ENCODE results near the gene HNRNPF.
"Not testable (repeated sequence)": the region's sequence is repeated elsewhere in the genome, so short reads cannot be mapped to it uniquely, and the experiment has no call there.

Gene HNRNPF

DNA sequence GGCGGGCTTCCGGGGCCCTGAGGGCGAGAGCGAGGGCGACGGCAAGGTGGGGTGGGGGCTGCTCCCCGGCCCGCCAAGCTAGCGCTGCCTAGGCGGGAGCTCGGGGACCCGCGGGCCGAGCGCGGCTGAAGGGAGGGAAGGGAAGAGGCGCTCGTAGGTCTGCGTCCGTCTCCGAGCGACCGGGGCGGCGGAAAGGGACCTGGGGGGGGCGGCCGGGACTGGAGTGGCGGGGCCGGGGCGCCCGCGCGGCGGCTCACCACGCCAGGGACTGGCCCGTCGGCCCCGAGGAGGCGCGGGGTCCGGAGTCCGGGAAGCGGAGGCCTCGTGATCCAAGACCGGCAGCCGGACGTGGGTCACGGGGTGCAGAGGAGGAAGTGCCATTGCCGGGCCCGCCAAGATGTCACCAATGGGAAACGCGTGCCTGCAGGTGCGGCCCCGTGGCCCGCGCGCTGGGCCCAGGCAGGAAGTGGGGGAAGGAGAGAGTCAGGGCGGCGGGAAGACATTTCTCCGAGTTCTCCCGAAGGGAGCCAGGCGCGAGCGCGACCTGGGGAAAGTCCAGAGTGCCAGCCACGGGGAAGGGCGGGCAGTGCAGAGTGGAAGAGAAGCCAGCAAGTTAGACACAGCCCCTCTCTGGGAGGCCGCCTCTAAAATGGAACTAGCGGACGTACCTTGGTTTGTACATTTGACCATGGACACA, 11.9 kb downstream of the HNRNPF start:
- peak; percentile 92 for DNase-seq (ENCODE audit: low spot score)

DNA sequence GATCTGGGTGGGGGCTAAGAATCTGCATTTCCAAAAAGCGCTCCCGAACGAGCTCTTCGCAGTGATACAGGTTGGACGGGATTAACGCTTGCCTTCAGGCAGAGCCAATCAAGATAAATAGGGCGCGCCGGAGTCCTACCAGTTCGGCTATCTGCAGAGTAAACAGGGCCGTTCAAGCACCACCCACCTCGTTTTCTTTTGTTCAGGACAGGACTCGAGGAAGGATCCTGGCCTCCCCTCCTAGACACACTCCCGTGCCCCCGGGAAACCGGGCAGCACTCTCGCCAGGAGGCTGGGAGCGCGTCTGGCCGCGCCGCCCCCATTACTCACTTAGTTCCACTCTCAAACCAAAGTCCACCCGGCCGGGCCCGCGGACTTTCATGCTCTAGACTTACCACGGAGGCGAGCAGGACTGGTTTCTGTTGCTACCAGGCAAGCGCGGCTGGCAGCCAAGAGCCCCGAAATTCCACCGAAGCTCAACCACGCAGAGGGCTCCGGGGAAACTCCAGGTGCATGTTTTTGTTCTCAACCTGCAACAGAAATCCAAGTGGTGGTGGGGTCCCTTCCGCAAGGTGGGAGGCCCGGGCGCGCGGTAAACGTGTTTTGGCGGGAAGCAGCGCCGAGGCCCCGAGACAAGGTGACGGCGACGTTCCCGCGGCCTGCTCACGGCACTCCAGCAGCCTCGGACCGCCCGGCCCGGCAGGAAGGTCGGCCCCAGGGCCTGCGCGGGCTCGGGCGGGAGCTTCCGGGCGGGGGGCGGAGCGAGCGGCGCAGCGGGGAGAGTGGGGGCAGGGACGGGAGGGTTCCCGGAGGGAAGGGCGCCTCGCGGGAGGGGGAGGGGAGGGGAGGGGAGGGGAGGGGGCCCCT, 12.7 kb downstream of the HNRNPF start:
- peak; percentile 95 for DNase-seq (ENCODE audit: low spot score)

DNA sequence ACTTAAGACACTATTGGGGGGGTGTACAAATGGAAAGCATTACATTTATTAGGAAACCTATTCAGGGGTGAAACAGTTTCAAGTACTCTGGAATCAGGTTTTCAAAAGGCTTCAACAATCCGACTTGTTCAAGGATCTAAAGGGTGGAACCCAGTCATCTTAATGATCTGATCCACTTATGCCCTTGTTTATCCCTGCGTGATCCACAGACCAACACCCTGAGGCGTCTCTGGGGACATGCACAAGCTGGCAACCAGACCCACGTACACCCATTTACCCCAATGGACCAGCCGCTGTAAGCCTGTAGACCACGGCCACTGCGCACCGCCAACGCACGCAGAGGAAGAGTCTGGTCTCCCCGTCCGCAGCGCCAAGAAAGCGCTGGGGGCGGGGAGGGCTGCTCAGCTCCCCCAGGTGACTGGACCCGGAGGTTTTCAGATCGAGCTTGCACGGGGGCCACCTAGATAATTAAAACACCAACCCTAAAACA, 13.4 kb downstream of the HNRNPF start:
- DNase-seq (ENCODE audit: low spot score): peak; percentile 87

DNA sequence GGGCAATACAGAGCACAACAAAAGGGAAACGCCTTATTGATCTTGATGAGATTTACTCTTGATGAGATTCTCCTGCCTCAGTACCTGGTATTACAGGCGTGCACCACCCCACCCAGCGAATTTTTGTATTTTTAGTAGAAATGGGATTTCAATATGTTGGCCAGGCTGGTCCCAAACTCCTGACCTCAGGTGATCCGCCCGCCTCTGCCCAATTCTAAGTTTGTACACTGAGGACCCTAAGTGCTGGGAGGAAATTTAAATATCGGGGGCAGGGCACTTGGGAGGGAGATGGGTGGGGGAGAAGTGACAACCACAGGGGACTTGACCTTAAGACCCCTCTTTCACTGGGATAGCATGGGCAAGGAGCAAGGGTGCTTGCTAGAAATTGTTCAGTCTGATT, 14.1 kb downstream of the HNRNPF start:
- DNase-seq (ENCODE audit: low spot score): no peak

DNA sequence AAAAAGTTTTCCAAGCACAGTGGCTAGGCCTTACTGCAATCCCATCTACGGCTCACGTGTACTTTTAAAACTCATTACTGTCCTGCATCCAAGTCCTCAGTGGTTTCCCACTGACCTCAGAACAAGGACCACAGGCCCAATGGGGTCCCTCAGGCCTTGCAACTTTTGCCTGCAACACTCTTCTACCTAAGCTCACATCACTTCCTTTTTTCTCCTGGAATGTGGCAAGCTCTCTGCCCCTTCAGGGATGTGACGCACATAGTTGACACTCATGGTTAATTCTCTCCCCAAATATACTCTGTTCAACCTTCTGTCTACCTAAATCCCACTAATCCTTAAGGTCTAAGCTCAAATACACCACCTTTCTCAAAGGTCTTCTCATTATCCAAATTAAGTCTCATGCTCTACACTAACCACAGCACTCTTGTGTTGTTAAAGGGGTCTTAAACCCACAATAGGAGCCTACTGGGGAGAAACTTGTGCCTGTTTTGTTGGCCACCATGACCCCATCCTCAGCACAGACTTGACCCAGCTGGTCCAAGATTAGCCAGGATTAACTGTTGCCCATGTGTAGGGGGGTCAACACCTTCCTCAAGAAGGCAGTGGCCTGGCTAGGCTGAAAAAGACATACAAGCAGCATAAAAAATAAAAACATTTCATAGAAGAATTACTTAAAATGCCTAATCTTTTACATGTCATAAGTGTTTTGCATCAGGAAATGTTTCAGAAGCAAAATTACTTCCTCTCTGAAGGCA, 15.2 kb downstream of the HNRNPF start:
- peak; percentile 40 for DNase-seq (ENCODE audit: low spot score)

DNA sequence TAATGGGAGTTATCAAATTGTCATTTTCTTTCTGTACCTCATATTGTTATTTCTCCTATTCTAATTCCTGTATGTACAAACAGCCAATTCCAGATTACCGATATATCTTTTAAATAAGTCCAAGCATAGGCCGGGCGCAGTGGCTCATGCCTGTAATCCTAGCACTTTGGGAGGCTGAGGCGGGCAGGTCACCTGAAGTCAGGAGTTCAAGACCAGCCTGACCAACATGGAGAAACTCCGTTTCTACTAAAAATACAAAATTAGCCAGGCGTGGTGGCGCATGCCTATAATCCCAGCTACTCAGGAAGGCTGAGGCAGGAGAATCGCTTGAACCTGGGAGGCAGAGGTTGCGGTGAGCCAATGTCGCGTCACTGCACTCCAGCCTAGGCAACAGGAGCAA, 15.8 kb downstream of the HNRNPF start:
- not testable (repeated sequence) for DNase-seq (ENCODE audit: low spot score)

DNA sequence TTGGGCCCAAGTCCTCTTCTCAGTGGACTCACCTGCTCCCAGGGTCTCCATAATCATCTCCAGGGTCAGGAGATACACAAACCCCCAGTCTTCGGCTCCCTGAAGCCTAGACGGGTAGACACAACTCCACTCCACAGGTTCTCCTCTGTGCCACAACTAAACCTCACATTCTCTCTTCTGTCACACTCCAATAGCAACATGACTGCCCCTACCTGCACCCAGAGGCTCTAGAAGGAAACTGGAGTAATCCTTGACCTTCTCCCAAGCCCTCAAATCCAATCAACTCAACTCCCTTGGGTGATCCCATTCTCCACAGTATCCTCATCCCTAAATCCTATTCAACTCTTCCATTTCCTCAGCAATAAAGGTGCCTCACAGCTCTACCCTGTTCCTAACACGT, 16.2 kb downstream of the HNRNPF start:
- no peak for DNase-seq (ENCODE audit: low spot score)

DNA sequence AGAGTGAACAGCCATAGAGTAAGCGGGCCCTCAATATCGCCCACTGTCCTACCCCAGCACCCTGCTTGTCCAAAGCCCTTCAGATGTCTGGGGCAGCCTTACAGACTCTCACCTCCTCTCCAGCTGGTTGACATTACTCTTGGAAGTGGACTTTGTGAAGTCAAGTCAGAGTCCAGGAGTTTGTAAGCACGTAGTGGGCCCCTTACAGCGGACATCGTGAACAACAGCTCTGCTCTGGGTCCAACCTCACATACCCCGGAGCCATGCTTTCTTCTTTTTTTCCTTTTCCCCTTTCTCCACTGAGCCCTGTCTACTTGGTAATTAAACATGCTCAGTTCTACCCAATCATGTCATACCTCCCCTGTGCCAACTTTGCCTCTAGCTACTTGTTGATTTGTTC, 17.5 kb downstream of the HNRNPF start:
- DNase-seq (ENCODE audit: low spot score): no peak

DNA sequence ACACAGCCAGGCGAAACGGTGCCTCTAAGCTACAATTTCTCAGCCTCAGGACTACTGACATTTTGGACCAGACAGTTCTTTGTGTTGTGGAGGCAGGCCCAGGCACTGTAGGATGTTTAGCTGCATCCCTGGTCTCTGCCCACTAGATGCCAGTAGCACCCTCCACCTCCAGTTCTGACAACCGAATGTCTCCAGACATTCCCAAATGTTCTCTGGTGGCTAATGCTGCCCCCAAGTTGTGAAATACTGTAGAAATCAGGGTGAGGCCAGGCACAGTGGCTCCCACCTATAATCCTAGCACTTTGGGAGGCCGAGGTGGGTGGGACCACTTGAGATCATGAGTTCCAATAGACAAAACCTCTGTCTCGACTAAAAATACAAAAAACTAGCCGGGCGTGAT, 18.2 kb downstream of the HNRNPF start:
- DNase-seq (ENCODE audit: low spot score): peak; percentile 73

DNA sequence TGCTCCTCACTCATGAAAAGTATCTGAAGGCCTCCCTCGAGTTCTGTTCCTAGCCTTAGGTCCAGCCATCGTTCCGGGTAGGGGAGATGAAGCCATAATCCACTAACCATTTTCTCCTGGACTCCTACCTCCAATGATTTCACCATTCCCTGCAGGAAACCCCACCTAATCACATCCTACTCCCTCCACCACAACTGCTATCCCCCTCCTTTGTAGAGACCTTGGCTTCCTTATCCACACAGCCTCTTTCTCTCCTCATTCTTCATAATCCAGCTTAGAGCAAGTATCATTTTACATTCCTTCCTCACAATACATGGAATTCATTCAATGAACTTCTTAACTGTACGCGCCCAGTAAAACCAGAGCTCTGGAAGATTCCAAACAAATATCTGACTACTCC, 18.7 kb downstream of the HNRNPF start:
- peak; percentile 27 for DNase-seq (ENCODE audit: low spot score)

DNA sequence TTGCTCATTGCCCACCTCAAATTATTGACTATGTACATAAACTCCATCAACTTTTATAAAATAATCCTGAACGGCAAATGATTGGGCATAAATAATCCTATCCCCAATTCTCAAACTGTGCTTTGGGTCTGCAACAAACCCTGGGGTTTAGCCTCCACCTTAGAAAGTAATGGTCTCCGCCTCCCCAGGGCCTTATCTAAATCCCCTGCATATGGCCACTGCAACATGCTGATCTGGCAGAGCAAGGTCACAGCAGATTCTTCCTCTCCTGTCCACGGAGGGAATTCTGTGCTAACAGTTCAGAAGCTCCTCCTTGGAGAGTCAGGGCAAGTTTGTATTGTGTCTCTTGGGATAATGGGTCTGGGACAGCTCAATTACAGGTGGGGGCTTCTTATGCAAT, 19.1 kb downstream of the HNRNPF start:
- peak; percentile 33 for DNase-seq (ENCODE audit: low spot score)

DNA sequence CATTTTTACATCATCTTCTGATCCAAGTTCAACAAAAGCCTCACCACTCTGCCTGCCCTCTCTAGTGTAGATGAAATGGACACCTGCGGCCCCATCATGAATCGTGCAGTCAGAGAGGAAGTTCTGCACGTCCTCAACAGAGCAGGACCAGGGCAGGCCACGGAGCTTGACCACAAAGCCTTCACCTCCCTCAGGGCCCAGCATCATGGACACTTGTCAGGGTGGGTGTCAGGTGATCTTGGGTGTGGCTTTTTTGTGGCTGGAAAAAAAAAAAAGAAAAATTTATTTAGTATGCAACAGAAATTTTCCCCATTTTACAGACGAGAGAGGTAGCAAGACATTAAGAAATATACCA, 21.3 kb downstream of the HNRNPF start:
- no peak for DNase-seq (ENCODE audit: low spot score)

DNA sequence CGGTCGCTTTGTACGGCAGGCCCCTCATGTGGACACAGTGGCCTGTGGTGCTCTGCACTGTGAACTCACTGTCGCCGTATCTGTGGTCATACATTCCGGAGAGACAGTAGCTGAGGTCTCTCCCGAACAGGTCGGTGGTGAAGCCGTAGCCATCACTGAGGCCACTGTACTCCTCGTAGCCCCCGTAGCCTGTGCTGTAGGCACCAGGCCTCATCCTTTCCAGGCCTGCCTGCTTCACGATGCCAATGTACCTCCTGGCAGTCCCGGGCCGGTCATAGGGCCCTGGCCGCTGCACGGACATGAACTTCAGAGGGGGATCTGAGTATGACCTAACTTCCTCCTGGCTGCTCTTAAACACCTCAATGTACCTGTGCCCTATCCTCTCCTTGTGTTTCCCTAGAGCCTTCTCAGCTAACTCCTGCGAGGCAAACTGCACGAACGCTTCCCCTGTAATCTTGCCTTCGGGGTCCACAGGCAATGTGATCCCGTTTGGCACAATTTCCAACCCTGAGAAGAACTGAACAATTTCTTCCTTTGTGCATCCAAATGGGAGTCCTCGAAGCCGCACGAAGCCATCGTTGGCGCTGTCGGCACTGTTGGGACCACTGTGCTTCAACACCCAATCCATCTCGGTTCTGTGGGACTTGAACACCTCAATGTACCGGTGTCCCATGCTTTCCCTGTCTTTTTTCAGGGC, 21.9 kb downstream of the HNRNPF start:
- peak; percentile 30 for DNase-seq (ENCODE audit: low spot score)

DNA sequence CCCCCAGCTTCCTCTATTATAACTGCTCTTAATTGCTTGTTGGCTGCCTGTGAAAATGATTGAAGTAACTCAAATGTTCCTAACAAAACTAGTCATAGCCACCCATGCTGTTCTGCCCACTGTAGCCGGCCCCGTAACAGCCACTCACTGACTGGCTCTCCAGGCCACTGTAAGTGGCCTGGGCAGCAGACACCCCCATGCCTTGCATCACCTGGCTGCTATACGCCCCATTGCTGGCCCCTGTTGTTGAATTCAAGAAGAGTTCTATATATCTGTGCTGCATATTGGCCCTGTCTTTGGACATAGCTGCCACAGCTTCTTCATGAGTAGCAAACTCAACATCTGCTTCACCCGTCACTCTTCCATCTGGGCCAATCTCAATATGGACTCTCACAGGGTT, 22.4 kb downstream of the HNRNPF start:
- DNase-seq (ENCODE audit: low spot score): peak; percentile 26

DNA sequence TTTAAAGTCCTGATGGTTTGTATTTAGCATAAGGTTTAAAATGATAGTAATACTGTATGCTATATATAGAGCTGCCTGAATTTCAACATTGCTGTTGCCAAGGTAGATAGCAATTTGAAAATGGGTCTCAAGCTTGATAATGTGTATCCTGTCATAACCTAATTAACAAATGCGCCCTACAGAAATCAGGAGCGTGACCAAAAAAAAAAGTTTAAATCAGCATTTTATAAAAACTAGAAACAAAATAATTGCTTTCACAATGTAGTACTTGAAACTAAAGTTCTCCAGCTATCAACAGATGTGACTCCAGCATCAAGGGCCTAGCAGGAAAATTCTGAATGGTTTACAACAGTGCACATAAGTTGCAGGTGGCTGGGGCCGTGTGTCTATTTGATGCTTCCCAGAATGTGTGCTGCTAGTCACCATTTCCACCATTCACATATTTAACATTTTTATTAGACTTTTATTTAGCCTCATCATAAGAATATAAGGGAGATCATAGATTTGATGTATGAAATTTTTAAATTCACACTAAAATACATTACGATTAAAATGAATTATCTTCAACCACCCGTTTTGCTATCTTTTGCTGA, 23.5 kb downstream of the HNRNPF start:
- DNase-seq (ENCODE audit: low spot score): no peak

DNA sequence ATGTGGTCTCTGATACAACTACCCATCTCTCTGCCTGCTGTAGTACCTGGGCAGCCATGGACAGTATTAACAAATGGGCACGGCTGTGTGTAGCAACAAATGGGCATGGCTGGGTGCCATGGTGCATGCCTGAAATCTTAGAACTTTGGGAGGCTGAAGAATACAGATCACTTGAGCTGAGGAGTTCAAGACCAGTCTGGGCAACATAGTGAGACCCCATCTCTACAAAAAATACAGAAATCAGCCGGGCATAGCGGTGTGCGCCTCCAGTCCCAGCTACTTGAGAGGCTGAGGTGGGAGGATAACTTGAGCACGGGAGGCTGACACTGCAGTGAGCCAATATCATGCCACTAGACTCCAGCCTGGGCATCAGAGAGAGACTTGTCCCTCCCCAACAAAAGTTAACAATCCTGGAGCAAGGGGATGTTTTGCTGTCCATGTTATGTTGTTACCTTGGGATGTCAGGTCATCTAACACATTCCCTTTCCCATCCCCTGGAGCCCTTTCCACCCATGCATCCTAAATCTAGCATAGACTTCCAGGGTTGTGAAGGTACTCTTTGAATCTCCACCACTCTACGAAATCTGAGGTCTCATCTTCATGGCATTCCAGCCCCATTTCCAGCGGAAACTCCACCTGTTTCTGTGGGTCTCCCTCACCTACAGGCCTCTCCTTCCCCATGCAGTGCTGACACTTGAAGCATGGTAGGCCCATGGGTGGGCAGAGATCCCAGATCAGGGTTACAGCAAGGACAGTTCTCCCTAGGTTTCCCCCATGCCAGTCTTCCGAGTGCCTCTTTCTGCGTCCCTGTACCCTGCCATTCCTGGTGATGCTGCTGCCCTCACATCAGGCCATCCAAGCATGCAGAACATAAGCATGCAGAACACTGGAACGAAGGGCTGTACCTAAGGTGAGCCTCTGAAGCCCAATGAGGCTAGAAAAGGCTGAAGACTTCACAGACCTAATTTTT, 24.4 kb downstream of the HNRNPF start:
- DNase-seq (ENCODE audit: low spot score): peak; percentile 34

DNA sequence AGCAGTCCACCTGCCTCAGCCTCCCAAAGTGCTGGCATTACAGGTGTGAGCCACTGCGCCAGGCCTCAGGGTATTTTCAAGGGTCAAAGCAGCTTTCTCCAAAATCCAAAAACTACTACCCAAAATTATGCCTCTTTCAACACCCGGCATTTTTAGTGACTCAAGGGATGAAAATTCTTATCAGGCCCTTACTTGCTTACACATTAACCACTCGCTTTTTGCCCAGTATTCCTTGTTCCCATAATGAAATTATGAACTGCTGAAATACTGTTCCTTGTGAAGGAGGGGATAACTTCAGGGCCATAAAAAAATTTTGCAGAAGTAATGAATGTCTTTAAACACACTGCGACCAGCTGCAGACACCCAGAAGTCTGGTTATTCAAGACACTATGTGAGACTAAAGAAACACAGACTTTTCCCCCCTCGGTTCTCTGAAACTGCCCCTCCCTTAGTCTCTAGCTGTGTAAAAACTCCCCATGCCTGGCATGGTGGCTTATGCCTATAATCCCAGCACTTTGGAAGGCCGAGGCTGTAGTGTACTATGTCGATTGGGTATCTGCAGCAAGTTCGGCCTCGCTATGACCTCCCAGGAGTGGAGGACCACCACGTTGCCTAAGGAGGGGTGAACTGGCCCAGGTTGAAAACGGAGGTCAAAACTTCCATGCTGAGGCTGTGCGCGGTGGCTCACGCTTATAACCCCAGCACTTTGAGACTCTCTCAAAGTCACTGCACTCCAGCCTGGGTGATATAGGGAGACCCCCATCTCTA, 25.6 kb downstream of the HNRNPF start:
- DNase-seq (ENCODE audit: low spot score): peak; percentile 34

DNA sequence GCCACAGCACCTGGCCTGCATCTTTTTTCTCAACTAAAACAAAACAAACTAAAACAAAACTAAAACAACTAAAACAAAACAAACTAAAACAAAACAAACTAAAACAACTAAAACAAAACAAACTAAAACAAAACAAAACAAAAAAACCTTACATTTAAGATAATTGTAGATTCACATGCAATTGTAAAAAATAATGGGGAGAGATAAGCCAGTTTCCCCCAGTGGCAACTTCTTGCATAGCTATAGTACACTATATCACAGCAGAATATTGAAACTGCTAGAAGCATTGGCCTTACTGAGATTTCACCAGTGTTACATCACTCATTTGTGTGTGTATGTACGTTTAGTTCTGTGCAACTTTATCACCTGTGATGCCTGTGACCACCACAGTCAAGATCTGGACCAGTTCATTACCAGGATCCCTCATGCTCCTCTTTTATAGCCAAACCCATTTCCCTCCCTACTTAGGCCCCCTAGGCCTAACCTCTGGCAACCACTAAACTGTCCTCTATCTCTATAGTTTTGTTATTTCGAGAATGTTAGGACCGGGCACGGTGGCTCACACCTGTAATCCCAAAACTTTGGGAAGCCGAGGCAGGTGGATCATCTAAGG, 28.3 kb downstream of the HNRNPF start:
- peak; percentile 30 for DNase-seq (ENCODE audit: low spot score)

DNA sequence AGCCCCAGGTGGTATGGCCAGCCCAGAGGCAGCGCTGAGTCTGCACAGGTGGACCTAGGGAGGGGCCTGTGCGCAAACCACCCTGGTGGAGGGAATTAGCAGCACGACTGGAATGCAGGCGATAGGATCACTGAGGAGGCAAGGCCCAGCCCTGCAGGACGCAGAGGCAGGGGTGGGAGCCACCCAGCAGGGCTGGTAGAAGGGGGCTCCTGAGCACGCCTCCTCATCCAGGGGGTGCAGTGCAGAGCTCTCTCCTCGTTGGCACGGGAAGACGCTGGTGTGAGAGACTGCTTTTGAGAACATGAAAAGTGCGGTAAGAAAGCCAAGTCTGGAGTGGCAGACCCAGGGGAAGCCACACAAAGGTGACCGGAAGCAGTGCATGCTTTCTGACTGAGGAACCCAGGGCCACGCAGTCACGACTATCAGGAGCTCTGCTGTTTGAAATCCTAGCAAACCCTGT, 31.5 kb downstream of the HNRNPF start:
- DNase-seq (ENCODE audit: low spot score): peak; percentile 41
